Liver (tissue), 3 donors: ENCODE results near the gene TRAPPC3L.

Experiments used
- ATF3 ChIP-seq: IDR thresholded peaks from 2 replicates; pipeline ENCODE4 v1.6.1; 2016; ENCODE audit warnings: antibody characterized with exemption
- CTCF ChIP-seq: fragments of 150-350 bp; IDR thresholded peaks from 2 replicates; pipeline ENCODE4 v1.5.1; 2017; ENCODE audit warnings: improper control_type of control experiment, low read depth, low read length; ENCODE audit not compliant: missing input control
- EGR1 ChIP-seq, 2 donors: IDR thresholded peaks; 2 replicates each; pipeline ENCODE4 v1.6.1; 2016 to 2018; ENCODE audit warnings: antibody characterized with exemption in 2 of 2, low read depth in 2 of 2
- GABPA ChIP-seq, 2 donors: IDR thresholded peaks in 1 of 2; conservative IDR thresholded peaks in 1 of 2; 2 replicates each; pipeline ENCODE4 v1.6.1; 2016; ENCODE audit warnings: antibody characterized with exemption in 2 of 2, mild to moderate bottlenecking in 1 of 2, moderate library complexity in 1 of 2
- HNF4G ChIP-seq: IDR thresholded peaks from 2 replicates; pipeline ENCODE4 v1.6.1; 2016; ENCODE audit warnings: antibody characterized with exemption
- JUND ChIP-seq, 2 donors: IDR thresholded peaks; 2 replicates each; pipeline ENCODE4 v1.6.1; 2016; ENCODE audit warnings: antibody characterized with exemption in 2 of 2
- NR2F2 ChIP-seq: IDR thresholded peaks from 2 replicates; pipeline ENCODE4 v1.6.1; 2016; ENCODE audit warnings: antibody characterized with exemption
- RAD21 ChIP-seq, 2 donors: IDR thresholded peaks; 2 replicates each; pipeline ENCODE4 v1.6.1; 2016; ENCODE audit warnings: antibody characterized with exemption in 2 of 2, mild to moderate bottlenecking in 2 of 2
- REST ChIP-seq: IDR thresholded peaks from 2 replicates; pipeline ENCODE4 v1.6.1; 2016; ENCODE audit warnings: antibody characterized with exemption, mild to moderate bottlenecking
- SP1 ChIP-seq: IDR thresholded peaks from 2 replicates; pipeline ENCODE4 v1.6.1; 2018; ENCODE audit warnings: antibody characterized with exemption, mild to moderate bottlenecking
- TAF1 ChIP-seq: conservative IDR thresholded peaks from 2 replicates; pipeline ENCODE4 v1.6.1; 2016; ENCODE audit warnings: antibody characterized with exemption, mild to moderate bottlenecking
- YY1 ChIP-seq: IDR thresholded peaks from 2 replicates; pipeline ENCODE4 v1.6.1; 2016; ENCODE audit warnings: antibody characterized with exemption, mild to moderate bottlenecking
- TF ChIP-seq, protein P1 (sequence below): IDR thresholded peaks from 2 replicates; pipeline ENCODE4 v1.6.1; 2016; ENCODE audit warnings: antibody characterized with exemption
- TF ChIP-seq, protein P2 (sequence below): IDR thresholded peaks from 2 replicates; pipeline ENCODE4 v1.6.1; 2016; ENCODE audit warnings: antibody characterized with exemption
- donor health status: healthy.
- donor health status: healthy.

- no peak for TF ChIP-seq TAF1
- TF ChIP-seq, protein P1, sequence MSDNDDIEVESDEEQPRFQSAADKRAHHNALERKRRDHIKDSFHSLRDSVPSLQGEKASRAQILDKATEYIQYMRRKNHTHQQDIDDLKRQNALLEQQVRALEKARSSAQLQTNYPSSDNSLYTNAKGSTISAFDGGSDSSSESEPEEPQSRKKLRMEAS = no peak
- TF ChIP-seq CTCF = no peak
- TF ChIP-seq EGR1 (IDR thresholded peaks at IDR 0.05; ENCODE audit: low read depth in 2 of 2) = no peak
- TF ChIP-seq REST = no peak
- no peak for TF ChIP-seq RAD21 (IDR thresholded peaks at IDR 0.05)
- TF ChIP-seq YY1 = no peak
- no peak for TF ChIP-seq ATF3
- TF ChIP-seq JUND (IDR thresholded peaks at IDR 0.05) = no peak
- no peak for TF ChIP-seq SP1
- no peak for TF ChIP-seq HNF4G
- no peak for TF ChIP-seq GABPA (IDR thresholded peaks at IDR 0.05 in 1 of 2, conservative IDR thresholded peaks at IDR 0.05 in 1 of 2)
- TF ChIP-seq, protein P2, sequence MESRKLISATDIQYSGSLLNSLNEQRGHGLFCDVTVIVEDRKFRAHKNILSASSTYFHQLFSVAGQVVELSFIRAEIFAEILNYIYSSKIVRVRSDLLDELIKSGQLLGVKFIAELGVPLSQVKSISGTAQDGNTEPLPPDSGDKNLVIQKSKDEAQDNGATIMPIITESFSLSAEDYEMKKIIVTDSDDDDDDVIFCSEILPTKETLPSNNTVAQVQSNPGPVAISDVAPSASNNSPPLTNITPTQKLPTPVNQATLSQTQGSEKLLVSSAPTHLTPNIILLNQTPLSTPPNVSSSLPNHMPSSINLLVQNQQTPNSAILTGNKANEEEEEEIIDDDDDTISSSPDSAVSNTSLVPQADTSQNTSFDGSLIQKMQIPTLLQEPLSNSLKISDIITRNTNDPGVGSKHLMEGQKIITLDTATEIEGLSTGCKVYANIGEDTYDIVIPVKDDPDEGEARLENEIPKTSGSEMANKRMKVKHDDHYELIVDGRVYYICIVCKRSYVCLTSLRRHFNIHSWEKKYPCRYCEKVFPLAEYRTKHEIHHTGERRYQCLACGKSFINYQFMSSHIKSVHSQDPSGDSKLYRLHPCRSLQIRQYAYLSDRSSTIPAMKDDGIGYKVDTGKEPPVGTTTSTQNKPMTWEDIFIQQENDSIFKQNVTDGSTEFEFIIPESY = no peak
- no peak for TF ChIP-seq NR2F2
These were observed 10.6 kb upstream of the TRAPPC3L start for GRCh38 chr6:116556065-116556464.
